Measurements from ENCODE around the gene KCNJ4. TPM values are rescaled to one million over a fixed set of nuclear protein-coding genes. Genes with fewer than 3 reads are reported as not detected.
A peak's percentile ranks its signal among the peaks of the same experiment; 100 is the strongest.

KCNJ4 gene
- polyA plus RNA-seq, 1 donor (not counting 4 experiments of a cell fraction or from before 2014, with no cell fraction given) = not detected

DNA sequence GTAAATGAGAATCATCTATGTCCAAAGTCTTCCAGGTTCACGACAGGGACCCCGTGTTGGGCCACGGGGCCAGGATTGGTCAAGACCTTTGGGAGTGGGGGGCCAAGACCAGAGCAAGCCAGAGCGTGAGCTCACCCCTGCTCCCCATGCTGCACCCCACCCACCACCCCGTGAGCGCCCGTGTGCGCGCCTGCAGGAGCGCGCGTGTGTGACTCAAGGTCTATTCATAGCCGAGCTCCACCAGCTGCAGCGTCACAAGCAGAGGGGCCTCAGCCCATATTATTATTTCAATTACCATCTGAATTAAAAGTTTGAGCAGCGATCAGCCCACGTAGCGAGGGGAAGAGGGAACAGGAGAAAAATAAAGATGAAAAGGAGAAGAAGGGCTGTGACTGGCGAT is 5.2 kb downstream of the KCNJ4 start:
- Histone ChIP-seq H2AFZ (ENCODE audit: control insufficient read depth, low read length) (no peak overlapping the region), H3K9me1 (ENCODE audit: control insufficient read depth, extremely low read depth, insufficient read depth, low read length) (no peaks in the 10 kb centered on the region), H3K9ac (ENCODE audit: control insufficient read depth, extremely low read depth, insufficient read depth, low read length) (no peak overlapping the region), H3K79me2 (ENCODE audit: control insufficient read depth, insufficient read depth, low read length) (no peaks in the 10 kb centered on the region), H3K27ac (ENCODE audit: control insufficient read depth, insufficient read depth, low read length) (no peak overlapping the region), H4K20me1 (ENCODE audit: control insufficient read depth, extremely low read depth, insufficient read depth, low read length) (no peaks in the 10 kb centered on the region), H3K4me3 (ENCODE audit: control insufficient read depth in 2 of 3, extremely low read depth in 1 of 3, insufficient read depth in 2 of 3, low read depth in 1 of 3, low read length in 3 of 3) (no peak overlapping the region), H3K27me3 (ENCODE audit: control insufficient read depth, extremely low read depth, insufficient read depth, low read length) (peaks cover 44% of the 10 kb centered on the region), H3K9me3 (ENCODE audit: control insufficient read depth, low read depth, low read length) (no peaks in the 10 kb centered on the region), H3K36me3 (ENCODE audit: control insufficient read depth in 2 of 2, extremely low read depth in 1 of 2, insufficient read depth in 2 of 2, low read length in 2 of 2) (no peaks in the 10 kb centered on the region), H3K4me1 (ENCODE audit: control insufficient read depth, extremely low read depth, insufficient read depth, low read length) (peaks cover 15% of the 10 kb centered on the region), H3K4me2 (ENCODE audit: control insufficient read depth, extremely low read depth, insufficient read depth, low read depth, low read length) (peak overlapping the region; percentile 45)
- FAIRE-seq (no peak), DNase-seq (ENCODE audit: low read depth, low spot score) (no peak)
- TF ChIP-seq, protein P1, sequence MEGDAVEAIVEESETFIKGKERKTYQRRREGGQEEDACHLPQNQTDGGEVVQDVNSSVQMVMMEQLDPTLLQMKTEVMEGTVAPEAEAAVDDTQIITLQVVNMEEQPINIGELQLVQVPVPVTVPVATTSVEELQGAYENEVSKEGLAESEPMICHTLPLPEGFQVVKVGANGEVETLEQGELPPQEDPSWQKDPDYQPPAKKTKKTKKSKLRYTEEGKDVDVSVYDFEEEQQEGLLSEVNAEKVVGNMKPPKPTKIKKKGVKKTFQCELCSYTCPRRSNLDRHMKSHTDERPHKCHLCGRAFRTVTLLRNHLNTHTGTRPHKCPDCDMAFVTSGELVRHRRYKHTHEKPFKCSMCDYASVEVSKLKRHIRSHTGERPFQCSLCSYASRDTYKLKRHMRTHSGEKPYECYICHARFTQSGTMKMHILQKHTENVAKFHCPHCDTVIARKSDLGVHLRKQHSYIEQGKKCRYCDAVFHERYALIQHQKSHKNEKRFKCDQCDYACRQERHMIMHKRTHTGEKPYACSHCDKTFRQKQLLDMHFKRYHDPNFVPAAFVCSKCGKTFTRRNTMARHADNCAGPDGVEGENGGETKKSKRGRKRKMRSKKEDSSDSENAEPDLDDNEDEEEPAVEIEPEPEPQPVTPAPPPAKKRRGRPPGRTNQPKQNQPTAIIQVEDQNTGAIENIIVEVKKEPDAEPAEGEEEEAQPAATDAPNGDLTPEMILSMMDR (optimal IDR thresholded peaks at IDR 0.05 in 1 of 3, IDR thresholded peaks at IDR 0.05 in 1 of 3, conservative IDR thresholded peaks at IDR 0.05 in 1 of 3; ENCODE audit: extremely low read depth in 1 of 3, insufficient read depth in 2 of 3, low read length in 3 of 3) = no peak
- no peak for TF ChIP-seq EZH2 (IDR thresholded peaks at IDR 0.05; ENCODE audit: low read length)
- dilution Hi-C loops (cut with MboI; ENCODE audit: extremely low pct_ligation_motif_present, low sequenced_read_pairs) = no loop called here

- H3K4me1 ChIP-seq (ENCODE audit: control insufficient read depth, extremely low read depth, insufficient read depth, low read length) = peaks cover 18% of the 10 kb centered on the region
- H4K20me1 ChIP-seq (ENCODE audit: control insufficient read depth, extremely low read depth, insufficient read depth, low read length) = no peaks in the 10 kb centered on the region
- H3K9ac ChIP-seq (ENCODE audit: control insufficient read depth, extremely low read depth, insufficient read depth, low read length) = no peak overlapping the region
- H3K4me2 ChIP-seq (ENCODE audit: control insufficient read depth, extremely low read depth, insufficient read depth, low read depth, low read length) = peak overlapping the region; percentile 45
- H3K4me3 ChIP-seq (ENCODE audit: control insufficient read depth in 2 of 3, extremely low read depth in 1 of 3, insufficient read depth in 2 of 3, low read depth in 1 of 3, low read length in 3 of 3) = no peak overlapping the region
- dilution Hi-C loops (cut with MboI; ENCODE audit: extremely low pct_ligation_motif_present, low sequenced_read_pairs) = no loop called here
- peaks cover 44% of the 10 kb centered on the region for H3K27me3 ChIP-seq (ENCODE audit: control insufficient read depth, extremely low read depth, insufficient read depth, low read length)
- H3K36me3 ChIP-seq (ENCODE audit: control insufficient read depth in 2 of 2, extremely low read depth in 1 of 2, insufficient read depth in 2 of 2, low read length in 2 of 2) = no peaks in the 10 kb centered on the region
- no peak for DNase-seq (ENCODE audit: low read depth, low spot score)
- TF ChIP-seq, protein P1 (optimal IDR thresholded peaks at IDR 0.05 in 1 of 3, IDR thresholded peaks at IDR 0.05 in 1 of 3, conservative IDR thresholded peaks at IDR 0.05 in 1 of 3; ENCODE audit: extremely low read depth in 1 of 3, insufficient read depth in 2 of 3, low read length in 3 of 3) = no peak
- TF ChIP-seq EZH2 (IDR thresholded peaks at IDR 0.05; ENCODE audit: low read length) = no peak
- no peak overlapping the region for H3K27ac ChIP-seq (ENCODE audit: control insufficient read depth, insufficient read depth, low read length)
- H2AFZ ChIP-seq (ENCODE audit: control insufficient read depth, low read length) = no peak overlapping the region
- H3K9me1 ChIP-seq (ENCODE audit: control insufficient read depth, extremely low read depth, insufficient read depth, low read length) = no peaks in the 10 kb centered on the region
- FAIRE-seq = no peak
- no peaks in the 10 kb centered on the region for H3K79me2 ChIP-seq (ENCODE audit: control insufficient read depth, insufficient read depth, low read length)
- H3K9me3 ChIP-seq (ENCODE audit: control insufficient read depth, low read depth, low read length) = no peaks in the 10 kb centered on the region
These were observed 5.9 kb downstream of the KCNJ4 start for GRCh38 chr22:38448945-38449745.
